Right lobe of liver (tissue), 4 donors: ENCODE data around the gene COQ5.
"Not testable (repeated sequence)": the region's sequence is repeated elsewhere in the genome, so short reads cannot be mapped to it uniquely, and the experiment has no call there.

Source experiments
- CTCF ChIP-seq, 4 donors: fragments of 200-600 bp in 3 of 4; fragments of 450-650 bp in 1 of 4; IDR thresholded peaks; one replicate each; pipeline versions ENCODE4 v1.5.1 to v1.8.0; 2016 to 2022; ENCODE audit warnings: antibody characterized with exemption in 4 of 4, mild to moderate bottlenecking in 2 of 4
- POLR2A ChIP-seq: fragments of 450-650 bp; IDR thresholded peaks from one replicate; pipeline ENCODE4 v1.6.1; 2017; ENCODE audit warnings: antibody characterized with exemption, mild to moderate bottlenecking
- donor health status: DM: no; HTN: no; CAD: no.
- donor health status: DM: no; HTN: no; CAD: no.
- donor health status: DM: no; HTN: yes; CAD: no.

- not testable (repeated sequence) for TF ChIP-seq CTCF (IDR thresholded peaks at IDR 0.05); POLR2A
Measured at GRCh38 chr12:120487552-120487951, 41.4 kb downstream of the COQ5 start.
